ENCODE measurements around the gene LIFR. TPM values are rescaled to one million over a fixed set of nuclear protein-coding genes. Genes with fewer than 3 reads are reported as not detected.

LIFR gene
- total and polyA plus RNA-seq, 2 donors (not counting 3 experiments of a cell fraction or from before 2014, with no cell fraction given) = 4.1 to 36.4 TPM

GRCh38 chr5:38453506-38453905 is 102.9 kb downstream of the LIFR start:
- H4K20me1 ChIP-seq (replicated peaks; ENCODE audit: control insufficient read depth, extremely low read depth, insufficient read depth, low read length) = no peaks in the 10 kb centered on the region
- DNase-seq (ENCODE audit: low read depth, low spot score) (no peak), FAIRE-seq (no peak)
- no peak overlapping the region for H3K4me3 ChIP-seq (replicated peaks in 1 of 3; ENCODE audit: insufficient read depth in 1 of 3, low read depth in 1 of 3, low read length in 3 of 3)
- H3K36me3 ChIP-seq (ENCODE audit: control insufficient read depth in 2 of 2, extremely low read depth in 1 of 2, insufficient read depth in 2 of 2, low read length in 2 of 2) = no peaks in the 10 kb centered on the region
- H3K27ac ChIP-seq (ENCODE audit: insufficient read depth, low read depth, low read length) = no peak overlapping the region
- intact Hi-C loops (cut with micrococcal nuclease) = no loop called here
- no peaks in the 10 kb centered on the region for H3K27me3 ChIP-seq (ENCODE audit: control insufficient read depth in 2 of 2, insufficient read depth in 2 of 2, low read length in 2 of 2)
- H2AFZ ChIP-seq (ENCODE audit: low read depth, low read length) = no peak overlapping the region
- ChIA-PET CTCF (interaction anchor here (2.0 to 5.9 kb wide), 2 partner anchors 11 to 33 kb away, joined by 5 to 55 read pairs; no protein-coding TSS in a partner anchor), POLR2A (no interaction called here)
- H3K79me2 ChIP-seq (ENCODE audit: control insufficient read depth, insufficient read depth, low read length) = no peaks in the 10 kb centered on the region
- dilution Hi-C loops (cut with MboI; ENCODE audit: extremely low pct_ligation_motif_present, low sequenced_read_pairs) = no loop called here
- no peak for TF ChIP-seq MYC (IDR thresholded peaks at IDR 0.05; ENCODE audit: low read depth, low read length)
- BruUV-seq (replicated peaks) = no TSS peak
- no peaks in the 10 kb centered on the region for H3K4me1 ChIP-seq (ENCODE audit: control insufficient read depth, extremely low read depth, insufficient read depth, low read length)
- H3K9me3 ChIP-seq (replicated peaks; ENCODE audit: control insufficient read depth, insufficient read depth, low read length) = no peaks in the 10 kb centered on the region
- no peak overlapping the region for H3K4me2 ChIP-seq (ENCODE audit: insufficient read depth, low read length)
- H3K9ac ChIP-seq (replicated peaks; ENCODE audit: extremely low read depth, insufficient read depth, low read length) = no peak overlapping the region
- H3K9me1 ChIP-seq (replicated peaks; ENCODE audit: control insufficient read depth, extremely low read depth, insufficient read depth, low read length) = no peaks in the 10 kb centered on the region

- TF ChIP-seq FOS (IDR thresholded peaks at IDR 0.05; ENCODE audit: borderline replicate concordance, insufficient read depth, low read length) (no peak), GATA2 (IDR thresholded peaks at IDR 0.05; ENCODE audit: insufficient read depth, insufficient read length, low read depth, low read length) (no peak), EZH2 (IDR thresholded peaks at IDR 0.05; ENCODE audit: borderline replicate concordance, low read depth, low read length, severe bottlenecking) (no peak), MAX (IDR thresholded peaks at IDR 0.05; ENCODE audit: insufficient read depth, insufficient read length) (no peak), JUN (IDR thresholded peaks at IDR 0.05; ENCODE audit: borderline replicate concordance, insufficient read depth, insufficient read length, low read depth) (no peak), POLR2AphosphoS5 (IDR thresholded peaks at IDR 0.05; ENCODE audit: insufficient read depth, low read depth, low read length) (no peak), MYC (IDR thresholded peaks at IDR 0.05; ENCODE audit: low read depth, low read length) (no peak), POLR2A (IDR thresholded peaks at IDR 0.05; ENCODE audit: low read depth, low read length) (no peak), CTCF (IDR thresholded peaks at IDR 0.05; ENCODE audit: extremely low read depth in 1 of 2, insufficient read depth in 1 of 2, low read depth in 1 of 2, low read length in 2 of 2) (no peak)
- Histone ChIP-seq H3K4me2 (ENCODE audit: insufficient read depth, low read length) (no peak overlapping the region), H3K79me2 (ENCODE audit: control insufficient read depth, insufficient read depth, low read length) (no peaks in the 10 kb centered on the region), H3K9me1 (replicated peaks; ENCODE audit: control insufficient read depth, extremely low read depth, insufficient read depth, low read length) (no peaks in the 10 kb centered on the region), H3K4me3 (replicated peaks in 1 of 3; ENCODE audit: insufficient read depth in 1 of 3, low read depth in 1 of 3, low read length in 3 of 3) (no peak overlapping the region), H3K27ac (ENCODE audit: insufficient read depth, low read depth, low read length) (no peak overlapping the region), H2AFZ (ENCODE audit: low read depth, low read length) (no peak overlapping the region), H3K36me3 (ENCODE audit: control insufficient read depth in 2 of 2, extremely low read depth in 1 of 2, insufficient read depth in 2 of 2, low read length in 2 of 2) (no peaks in the 10 kb centered on the region), H3K9me3 (replicated peaks; ENCODE audit: control insufficient read depth, insufficient read depth, low read length) (no peaks in the 10 kb centered on the region), H3K4me1 (ENCODE audit: control insufficient read depth, extremely low read depth, insufficient read depth, low read length) (no peaks in the 10 kb centered on the region), H3K9ac (replicated peaks; ENCODE audit: extremely low read depth, insufficient read depth, low read length) (no peak overlapping the region), H3K27me3 (ENCODE audit: control insufficient read depth in 2 of 2, insufficient read depth in 2 of 2, low read length in 2 of 2) (no peaks in the 10 kb centered on the region), H4K20me1 (replicated peaks; ENCODE audit: control insufficient read depth, extremely low read depth, insufficient read depth, low read length) (no peaks in the 10 kb centered on the region)
- dilution Hi-C loops (cut with MboI; ENCODE audit: extremely low pct_ligation_motif_present, low sequenced_read_pairs) (no loop called here), intact Hi-C loops (cut with micrococcal nuclease) (no loop called here)
- CTCF ChIA-PET = interaction anchor here (1.4 to 5.9 kb wide), 4 partner anchors 10 to 358 kb away, joined by 5 to 55 read pairs (median 8); no protein-coding TSS in a partner anchor
- POLR2A ChIA-PET = no interaction called here
- BruUV-seq (replicated peaks) = no TSS peak
- no peak for DNase-seq (ENCODE audit: low read depth, low spot score)
- no peak for FAIRE-seq
Observed at GRCh38 chr5:38452201-38452600, 104.2 kb downstream of the LIFR start.
